ENCODE measurements around the gene TESMIN. TPM values are rescaled to one million over a fixed set of nuclear protein-coding genes. Genes with fewer than 3 reads are reported as not detected.

TESMIN gene
- total RNA-seq, 1 experiment from 2014 or later: 9.7 TPM

DNA sequence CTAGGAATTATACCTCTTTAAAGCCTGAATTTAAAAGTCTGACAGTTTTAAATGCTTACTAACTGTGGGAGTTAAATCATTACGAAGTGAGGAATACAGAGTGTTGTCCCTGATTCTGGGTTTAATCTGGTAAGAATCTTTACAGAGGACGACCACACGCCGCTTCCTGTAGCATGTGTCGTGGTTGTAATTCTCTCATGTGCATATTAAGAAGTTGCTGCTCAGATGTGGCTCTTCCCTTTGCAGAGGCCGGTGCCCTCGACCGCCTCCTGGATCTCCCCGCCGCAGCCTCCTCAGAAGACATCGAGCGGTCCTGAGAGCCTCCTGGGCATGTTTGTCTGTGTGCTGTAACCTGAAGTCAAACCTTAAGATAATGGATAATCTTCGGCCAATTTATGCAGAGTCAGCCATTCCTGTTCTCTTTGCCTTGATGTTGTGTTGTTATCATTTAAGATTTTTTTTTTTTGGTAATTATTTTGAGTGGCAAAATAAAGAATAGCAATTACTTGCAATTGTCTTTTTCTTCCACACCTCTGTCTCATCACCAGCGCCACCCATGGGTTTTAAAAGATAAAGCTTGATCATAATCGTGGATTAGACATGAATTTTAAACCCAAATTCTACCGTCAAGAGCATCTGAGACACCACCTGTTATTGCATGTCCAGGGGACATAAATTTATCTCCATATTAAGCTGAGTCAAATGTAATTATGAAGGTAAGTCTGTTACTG lies 60.5 kb downstream of the TESMIN start:
- no TSS peak for BruUV-seq (replicated peaks)
- no peaks in the 10 kb centered on the region for H3K4me1 Mint-ChIP-seq (ENCODE audit: low read depth, unreplicated experiment)
- H3K9me3 Mint-ChIP-seq (ENCODE audit: low read depth, unreplicated experiment): no peaks in the 10 kb centered on the region
- no peaks in the 10 kb centered on the region for H3K36me3 Mint-ChIP-seq (ENCODE audit: insufficient read depth, unreplicated experiment)
- CTCF ChIA-PET: interaction anchor here (0.7 kb wide), 1 partner anchor 476 kb away, joined by 4 read pairs; no protein-coding TSS in a partner anchor
- intact Hi-C loops (cut with micrococcal nuclease; ENCODE audit: unreplicated experiment): no loop called here
- no peak overlapping the region for H3K27ac Mint-ChIP-seq (ENCODE audit: unreplicated experiment)
- peaks cover 81% of the 10 kb centered on the region for H3K27me3 Mint-ChIP-seq (ENCODE audit: unreplicated experiment)
- no peak for DNase-seq
- TF ChIP-seq, protein P1, sequence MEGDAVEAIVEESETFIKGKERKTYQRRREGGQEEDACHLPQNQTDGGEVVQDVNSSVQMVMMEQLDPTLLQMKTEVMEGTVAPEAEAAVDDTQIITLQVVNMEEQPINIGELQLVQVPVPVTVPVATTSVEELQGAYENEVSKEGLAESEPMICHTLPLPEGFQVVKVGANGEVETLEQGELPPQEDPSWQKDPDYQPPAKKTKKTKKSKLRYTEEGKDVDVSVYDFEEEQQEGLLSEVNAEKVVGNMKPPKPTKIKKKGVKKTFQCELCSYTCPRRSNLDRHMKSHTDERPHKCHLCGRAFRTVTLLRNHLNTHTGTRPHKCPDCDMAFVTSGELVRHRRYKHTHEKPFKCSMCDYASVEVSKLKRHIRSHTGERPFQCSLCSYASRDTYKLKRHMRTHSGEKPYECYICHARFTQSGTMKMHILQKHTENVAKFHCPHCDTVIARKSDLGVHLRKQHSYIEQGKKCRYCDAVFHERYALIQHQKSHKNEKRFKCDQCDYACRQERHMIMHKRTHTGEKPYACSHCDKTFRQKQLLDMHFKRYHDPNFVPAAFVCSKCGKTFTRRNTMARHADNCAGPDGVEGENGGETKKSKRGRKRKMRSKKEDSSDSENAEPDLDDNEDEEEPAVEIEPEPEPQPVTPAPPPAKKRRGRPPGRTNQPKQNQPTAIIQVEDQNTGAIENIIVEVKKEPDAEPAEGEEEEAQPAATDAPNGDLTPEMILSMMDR (IDR thresholded peaks at IDR 0.05; ENCODE audit: unreplicated experiment): no peak
- H3K4me3 Mint-ChIP-seq (ENCODE audit: low read depth, unreplicated experiment): no peak overlapping the region

DNA sequence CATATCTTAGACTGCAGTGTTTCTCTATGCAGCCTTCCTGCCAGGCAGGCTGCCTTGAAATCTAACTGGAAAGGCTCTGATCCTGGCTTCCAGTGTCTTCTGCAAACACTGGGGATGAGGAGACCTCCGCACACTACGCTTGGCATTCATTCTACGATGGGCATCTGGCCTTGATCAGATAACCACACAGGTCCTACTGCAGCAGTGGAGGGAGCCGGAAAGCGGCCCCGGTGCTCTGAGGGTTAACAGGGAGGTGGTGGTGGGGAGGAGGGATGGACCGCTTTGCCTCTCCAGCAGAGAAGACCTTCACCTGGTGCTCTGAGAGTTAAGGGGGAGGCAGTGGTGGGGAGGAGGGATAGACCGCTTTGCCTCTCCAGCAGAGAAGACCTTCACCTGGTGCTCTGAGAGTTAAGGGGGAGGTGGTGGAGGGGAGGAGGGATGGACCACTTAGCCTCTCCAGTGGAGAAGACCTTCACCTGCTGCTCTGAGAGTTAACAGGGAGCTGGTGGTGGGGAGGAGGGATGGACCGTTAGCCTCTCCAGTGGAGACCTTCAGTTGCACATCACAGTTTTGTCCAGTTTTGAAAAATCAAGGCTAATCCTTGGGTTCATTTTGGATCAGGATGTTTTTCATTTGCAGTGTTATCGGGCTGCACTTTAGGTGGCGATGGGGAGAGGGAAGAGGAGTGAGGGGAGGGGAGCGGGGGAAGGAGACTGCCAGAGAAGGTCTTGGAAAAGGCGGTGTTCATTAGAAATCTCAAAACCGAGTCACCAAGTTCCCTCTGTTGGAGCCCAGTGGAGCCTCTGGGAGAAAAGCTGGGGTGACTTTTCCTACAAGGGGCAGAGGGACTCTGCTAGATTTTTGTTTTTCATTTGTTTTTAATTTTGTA lies 61.3 kb downstream of the TESMIN start:
- DNase-seq: no peak
- Mint-ChIP-seq H3K9me3 (ENCODE audit: low read depth, unreplicated experiment) (no peaks in the 10 kb centered on the region), H3K4me1 (ENCODE audit: low read depth, unreplicated experiment) (no peaks in the 10 kb centered on the region), H3K27ac (ENCODE audit: unreplicated experiment) (no peak overlapping the region), H3K36me3 (ENCODE audit: insufficient read depth, unreplicated experiment) (no peaks in the 10 kb centered on the region), H3K4me3 (ENCODE audit: low read depth, unreplicated experiment) (no peak overlapping the region), H3K27me3 (ENCODE audit: unreplicated experiment) (peaks cover 80% of the 10 kb centered on the region)
- intact Hi-C loops (cut with micrococcal nuclease; ENCODE audit: unreplicated experiment): no loop called here
- CTCF ChIA-PET: no interaction called here
- no TSS peak for BruUV-seq (replicated peaks)
- TF ChIP-seq, protein P1 (IDR thresholded peaks at IDR 0.05; ENCODE audit: unreplicated experiment): no peak

DNA sequence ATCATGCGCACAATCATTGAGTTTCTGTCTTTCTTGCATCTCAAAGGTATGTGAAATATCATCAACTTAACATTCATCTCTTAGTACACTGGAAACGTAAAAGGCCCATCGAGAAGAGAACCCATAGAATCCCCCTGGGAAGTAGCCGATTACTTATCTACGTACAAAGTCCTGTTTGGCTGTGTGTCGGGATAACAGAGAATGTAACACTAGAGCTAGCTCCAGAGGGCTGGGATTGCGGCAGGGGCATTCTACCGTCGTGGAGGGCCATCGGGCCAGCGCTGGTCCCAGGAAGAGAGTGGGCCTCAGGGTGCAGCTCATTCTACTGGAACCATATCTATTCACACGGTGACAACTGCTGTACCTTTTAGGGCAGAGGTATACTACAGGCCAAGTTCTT lies 62.4 kb downstream of the TESMIN start:
- Mint-ChIP-seq H3K27me3 (ENCODE audit: unreplicated experiment) (peaks cover 69% of the 10 kb centered on the region), H3K9me3 (ENCODE audit: low read depth, unreplicated experiment) (no peaks in the 10 kb centered on the region), H3K27ac (ENCODE audit: unreplicated experiment) (no peak overlapping the region), H3K4me1 (ENCODE audit: low read depth, unreplicated experiment) (no peaks in the 10 kb centered on the region), H3K36me3 (ENCODE audit: insufficient read depth, unreplicated experiment) (no peaks in the 10 kb centered on the region), H3K4me3 (ENCODE audit: low read depth, unreplicated experiment) (no peak overlapping the region)
- intact Hi-C loops (cut with micrococcal nuclease; ENCODE audit: unreplicated experiment): no loop called here
- no peak for DNase-seq
- CTCF ChIA-PET: no interaction called here
- TF ChIP-seq, protein P1 (IDR thresholded peaks at IDR 0.05; ENCODE audit: unreplicated experiment): no peak
- no TSS peak for BruUV-seq (replicated peaks)

DNA sequence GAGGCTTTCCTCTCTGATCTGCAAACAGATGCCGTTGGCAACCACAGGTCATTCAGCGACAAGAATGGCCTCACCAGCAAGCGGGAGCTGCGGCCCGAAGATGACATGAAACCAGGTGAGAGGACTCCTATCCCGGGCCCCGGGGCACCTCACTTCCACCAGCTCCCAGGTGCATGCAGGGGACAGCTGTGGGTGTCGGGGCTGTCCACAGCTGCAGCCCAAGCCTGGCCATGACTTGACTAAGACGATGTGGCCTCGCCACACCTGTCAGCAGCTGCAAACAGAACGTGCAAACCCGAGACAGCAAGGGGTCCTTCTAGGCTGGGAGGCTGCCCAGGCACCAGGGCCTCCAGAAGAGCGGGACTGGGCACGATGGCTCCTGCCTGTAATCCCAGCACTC lies 63.3 kb downstream of the TESMIN start:
- no peak overlapping the region for H3K27ac Mint-ChIP-seq (ENCODE audit: unreplicated experiment)
- intact Hi-C loops (cut with micrococcal nuclease; ENCODE audit: unreplicated experiment): no loop called here
- TF ChIP-seq, protein P1 (IDR thresholded peaks at IDR 0.05; ENCODE audit: unreplicated experiment): no peak
- DNase-seq: no peak
- H3K9me3 Mint-ChIP-seq (ENCODE audit: low read depth, unreplicated experiment): no peaks in the 10 kb centered on the region
- CTCF ChIA-PET: no interaction called here
- BruUV-seq (replicated peaks): no TSS peak
- peaks cover 68% of the 10 kb centered on the region for H3K27me3 Mint-ChIP-seq (ENCODE audit: unreplicated experiment)
- no peak overlapping the region for H3K4me3 Mint-ChIP-seq (ENCODE audit: low read depth, unreplicated experiment)
- H3K36me3 Mint-ChIP-seq (ENCODE audit: insufficient read depth, unreplicated experiment): no peaks in the 10 kb centered on the region
- H3K4me1 Mint-ChIP-seq (ENCODE audit: low read depth, unreplicated experiment): no peaks in the 10 kb centered on the region
